Activated CD4-positive, alpha-beta T cell treated with anti-CD3 and anti-CD28 coated beads, Interleukin-2, Interleukin-6, amounts not matched to agents 100 ng/mL and 50 ng/mL, durations not matched to agents 16 hours and 8 hours (primary cell): ENCODE data around the gene IKZF3.
A peak's percentile ranks its signal among the peaks of the same experiment; 100 is the strongest.
"Not testable (repeated sequence)": the region's sequence is repeated elsewhere in the genome, so short reads cannot be mapped to it uniquely, and the experiment has no call there.

ENCODE experiments used
- DNase-seq: peaks from one replicate; pipeline ENCODE4 v3.0.0-alpha.2; 2020

The IKZF3 gene

GRCh38 chr17:39855911-39856649 is 8.0 kb downstream of the IKZF3 start:
- not testable (repeated sequence) for DNase-seq

GRCh38 chr17:39854909-39855308 is 9.2 kb downstream of the IKZF3 start:
- DNase-seq, result no peak

- no peak for DNase-seq
Measured at GRCh38 chr17:39852239-39852638, 11.9 kb downstream of the IKZF3 start.

- not testable (repeated sequence) for DNase-seq
Measured at GRCh38 chr17:39850186-39850585, 13.9 kb downstream of the IKZF3 start.

- no peak for DNase-seq
Measured at GRCh38 chr17:39848600-39848999, 15.5 kb downstream of the IKZF3 start.

GRCh38 chr17:39846205-39846604 is 17.9 kb downstream of the IKZF3 start:
- no peak for DNase-seq

GRCh38 chr17:39845052-39845846 is 18.9 kb downstream of the IKZF3 start:
- DNase-seq, result no peak

- DNase-seq, result no peak
Measured at GRCh38 chr17:39841134-39841683, 22.9 kb downstream of the IKZF3 start.

- no peak for DNase-seq
Measured at GRCh38 chr17:39838784-39839183, 25.3 kb downstream of the IKZF3 start.

- DNase-seq, result no peak
Measured at GRCh38 chr17:39838057-39838456, 26.1 kb downstream of the IKZF3 start.

GRCh38 chr17:39836117-39836516 is 28.0 kb downstream of the IKZF3 start:
- DNase-seq, result no peak

- DNase-seq, result no peak
Measured at GRCh38 chr17:39835038-39835786, 28.9 kb downstream of the IKZF3 start.

GRCh38 chr17:39834017-39834416 is 30.1 kb downstream of the IKZF3 start:
- DNase-seq, result peak; percentile 37

GRCh38 chr17:39831588-39831987 is 32.5 kb downstream of the IKZF3 start:
- DNase-seq, result no peak

- DNase-seq, result no peak
Measured at GRCh38 chr17:39828443-39828842, 35.7 kb downstream of the IKZF3 start.

GRCh38 chr17:39826334-39826733 is 37.8 kb downstream of the IKZF3 start:
- no peak for DNase-seq

GRCh38 chr17:39823407-39824054 is 40.6 kb downstream of the IKZF3 start:
- no peak for DNase-seq

GRCh38 chr17:39822051-39822451 is 42.1 kb downstream of the IKZF3 start:
- DNase-seq, result no peak

GRCh38 chr17:39820987-39821386 is 43.1 kb downstream of the IKZF3 start:
- DNase-seq, result no peak

- no peak for DNase-seq
Measured at GRCh38 chr17:39820541-39820940, 43.6 kb downstream of the IKZF3 start.

GRCh38 chr17:39818358-39819000 is 45.6 kb downstream of the IKZF3 start:
- no peak for DNase-seq

GRCh38 chr17:39816272-39816671 is 47.8 kb downstream of the IKZF3 start:
- no peak for DNase-seq
